HepG2 (cell line): ENCODE measurements around the gene GEMIN4. TPM values are rescaled to one million over a fixed set of nuclear protein-coding genes. Genes with fewer than 3 reads are reported as not detected.

Source experiments
- ATAC-seq: fragments of 200-7000 bp; cut with Tn5 transposase; 3 replicates; pipeline ENCODE4 v1.9.1; 2020; ENCODE audit warnings: mild to moderate bottlenecking, moderate library complexity
- BruUV-seq: library from RNA; stranded (reverse); fragments of 400-500 nt; replicated peaks from 2 replicates; lab custom pipeline; 2021; lab: Mats Ljungman, UMichigan
- CTCF ChIA-PET: fragments of 300-600 bp; formaldehyde crosslinking; extraction: SDS; loops from one replicate; lab custom pipeline; 2021; ENCODE audit warnings: low total read pairs, inconsistent platforms, low intra/inter-chr PET ratio; lab: Yijun Ruan, JAX
- POLR2A ChIA-PET: fragments of 350-600 bp; sonication (Branson Sonifier 250); formaldehyde crosslinking; loops from one replicate; lab custom pipeline; 2020; ENCODE audit warnings: antibody characterized with exemption, inconsistent platforms; lab: Yijun Ruan, JAX
- DNase-seq: peaks from one replicate; pipeline ENCODE4 v3.0.0-alpha.2; 2015; ENCODE audit warnings: low spot score
- FAIRE-seq: peaks from 3 replicates; lab custom pipeline; 2011; peaks lifted over from hg19 to GRCh38; lab: Jason Lieb, UNC
- H2AFZ ChIP-seq: one replicate; pipeline ENCODE4 v1.6.1; 2011; ENCODE audit warnings: low read length, inconsistent platforms
- H3K27ac ChIP-seq: fragments of 300-600 bp; 3 replicates; pipeline ENCODE4 v1.8.0; 2011; ENCODE audit warnings: mixed run types, mild to moderate bottlenecking, mixed read lengths, low read length, inconsistent platforms; ENCODE audit not compliant: insufficient read depth; ENCODE audit errors: extremely low read length
- H3K27me3 ChIP-seq, 2 experiments: fragments of 200-600 bp in 1 of 2; 2 replicates in 1 of 2; 3 replicates in 1 of 2; pipeline versions ENCODE4 v1.6.0 to v1.8.0; 2011; ENCODE audit warnings: low read length in 2 of 2, mild to moderate bottlenecking in 2 of 2, moderate library complexity in 2 of 2, inconsistent platforms in 1 of 2; ENCODE audit not compliant: insufficient read depth in 2 of 2, control insufficient read depth in 1 of 2
- H3K36me3 ChIP-seq, 2 experiments: fragments of 200-600 bp in 1 of 2; replicated peaks in 1 of 2; 2 replicates in 1 of 2; 3 replicates in 1 of 2; pipeline versions ENCODE4 v1.5.1 to v1.8.0; 2011; ENCODE audit warnings: low read length in 2 of 2, inconsistent platforms in 1 of 2; ENCODE audit not compliant: insufficient read depth in 2 of 2, control insufficient read depth in 1 of 2
- H3K4me1 ChIP-seq: 2 replicates; pipeline ENCODE4 v1.5.1; 2012; ENCODE audit warnings: low read length, inconsistent platforms; ENCODE audit not compliant: insufficient read depth
- H3K4me2 ChIP-seq: 2 replicates; pipeline ENCODE4 v1.6.0; 2011; ENCODE audit warnings: low read depth, low read length, inconsistent platforms
- H3K4me3 ChIP-seq, 3 experiments: fragments of 200-600 bp in 1 of 3; sonication (generic), shearing (Covaris generic) in 1 of 3; replicated peaks in 1 of 3; 2 replicates each; pipeline ENCODE4 v1.5.1; 2011 to 2016; ENCODE audit warnings: low read length in 3 of 3, inconsistent platforms in 2 of 3, low read depth in 2 of 3, mild to moderate bottlenecking in 2 of 3, control low read depth in 1 of 3, mixed read lengths in 1 of 3; ENCODE audit not compliant: insufficient read depth in 1 of 3
- H3K79me2 ChIP-seq: one replicate; pipeline ENCODE4 v1.6.1; 2011; ENCODE audit warnings: low read length, inconsistent platforms; ENCODE audit not compliant: insufficient read depth
- H3K9ac ChIP-seq: 2 replicates; pipeline ENCODE4 v1.6.0; 2011; ENCODE audit warnings: mild to moderate bottlenecking, low read depth, low read length, inconsistent platforms; ENCODE audit not compliant: insufficient read depth
- H3K9me3 ChIP-seq: 2 replicates; pipeline ENCODE4 v1.5.1; 2012; ENCODE audit warnings: mild to moderate bottlenecking, low read length
- H4K20me1 ChIP-seq: 2 replicates; pipeline ENCODE4 v1.6.0; 2011; ENCODE audit warnings: inconsistent platforms, mild to moderate bottlenecking, low read length, moderate library complexity; ENCODE audit not compliant: insufficient read depth
- CBX5 ChIP-seq: sonication (generic); formaldehyde crosslinking; IDR thresholded peaks from 2 replicates; pipeline ENCODE4 v1.4.0; 2020; ENCODE audit warnings: missing genetic modification reagents, borderline replicate concordance
- DDIT3 ChIP-seq: sonication (generic); formaldehyde crosslinking; IDR thresholded peaks from 2 replicates; pipeline ENCODE4 v1.4.0; 2020; ENCODE audit warnings: mild to moderate bottlenecking, missing genetic modification reagents
- HOXD1 ChIP-seq: sonication (generic); formaldehyde crosslinking; IDR thresholded peaks from 2 replicates; pipeline ENCODE4 v1.5.0; 2020; ENCODE audit warnings: missing genetic modification reagents
- KLF12 ChIP-seq: sonication (generic); formaldehyde crosslinking; IDR thresholded peaks from 2 replicates; pipeline ENCODE4 v1.4.0; 2020; ENCODE audit warnings: missing genetic modification reagents, borderline replicate concordance
- NR0B2 ChIP-seq: sonication (generic); formaldehyde crosslinking; IDR thresholded peaks from 2 replicates; pipeline ENCODE4 v1.4.0; 2020; ENCODE audit warnings: mild to moderate bottlenecking, missing genetic modification reagents
- SATB2 ChIP-seq: sonication (generic); formaldehyde crosslinking; IDR thresholded peaks from 2 replicates; pipeline ENCODE4 v1.5.0; 2020; ENCODE audit warnings: missing genetic modification reagents
- SRY ChIP-seq: sonication (generic); formaldehyde crosslinking; IDR thresholded peaks from 2 replicates; pipeline ENCODE4 v1.8.0; 2022; ENCODE audit warnings: mild to moderate bottlenecking, missing genetic modification reagents
- ZFP41 ChIP-seq: sonication (generic); formaldehyde crosslinking; IDR thresholded peaks from 2 replicates; pipeline ENCODE4 v1.4.0; 2020; ENCODE audit warnings: mild to moderate bottlenecking, missing genetic modification reagents, borderline replicate concordance
- ZFP90 ChIP-seq: sonication (generic); formaldehyde crosslinking; IDR thresholded peaks from 2 replicates; pipeline ENCODE4 v1.8.0; 2022; ENCODE audit warnings: missing genetic modification reagents, mild to moderate bottlenecking, inconsistent platforms, borderline replicate concordance
- ZMAT3 ChIP-seq: sonication (generic); formaldehyde crosslinking; conservative IDR thresholded peaks from 2 replicates; pipeline ENCODE4 v1.7.0; 2021; ENCODE audit warnings: missing genetic modification reagents
- ZNF136 ChIP-seq: sonication (generic); formaldehyde crosslinking; IDR thresholded peaks from 2 replicates; pipeline ENCODE4 v1.8.1; 2022; ENCODE audit warnings: low read depth, mild to moderate bottlenecking, moderate library complexity, missing genetic modification reagents
- ZNF263 ChIP-seq: sonication (generic); formaldehyde crosslinking; IDR thresholded peaks from 2 replicates; pipeline ENCODE4 v1.4.0; 2020; ENCODE audit warnings: missing genetic modification reagents
- ZNF326 ChIP-seq: sonication (generic); formaldehyde crosslinking; IDR thresholded peaks from 2 replicates; pipeline ENCODE4 v1.4.0; 2020; ENCODE audit warnings: missing genetic modification reagents, borderline replicate concordance
- ZNF350 ChIP-seq: sonication (generic); formaldehyde crosslinking; IDR thresholded peaks from 2 replicates; pipeline ENCODE4 v1.4.0; 2020; ENCODE audit warnings: mild to moderate bottlenecking, low read depth, missing genetic modification reagents, borderline replicate concordance
- ZNF44 ChIP-seq: sonication (generic); formaldehyde crosslinking; IDR thresholded peaks from 2 replicates; pipeline ENCODE4 v1.5.1; 2020; ENCODE audit warnings: mild to moderate bottlenecking, missing genetic modification reagents
- ZNF468 ChIP-seq: sonication (generic); formaldehyde crosslinking; IDR thresholded peaks from 2 replicates; pipeline ENCODE4 v1.8.0; 2022; ENCODE audit warnings: mild to moderate bottlenecking, moderate library complexity, missing genetic modification reagents
- ZNF850 ChIP-seq: sonication (generic); formaldehyde crosslinking; conservative IDR thresholded peaks from 2 replicates; pipeline ENCODE4 v1.9.0; 2021; ENCODE audit warnings: mild to moderate bottlenecking, missing genetic modification reagents
- ZSCAN30 ChIP-seq: sonication (generic); formaldehyde crosslinking; IDR thresholded peaks from 2 replicates; pipeline ENCODE4 v1.5.0; 2020; ENCODE audit warnings: mild to moderate bottlenecking, missing genetic modification reagents
- WGBS: methylation state at CpG from one replicate; pipeline ENCODE4 v1.1.6; 2017; ENCODE audit warnings: low lambda C conversion rate; 5-methylcytosine and 5-hydroxymethylcytosine counted together
- in situ Hi-C: cut with HindIII; loops from 2 replicates; pipeline ENCODE4 v1.10.0; 2017; ENCODE audit warnings: low pct_unique_long_range_greater_than_20kb; ENCODE audit not compliant: extremely low pct_ligation_motif_present
- intact Hi-C: fragments of 100-400 bp; cut with micrococcal nuclease; formaldehyde crosslinking; loops from one replicate; pipeline ENCODE4 v1.10.0; 2022; ENCODE audit not compliant: unreplicated experiment
- polyA plus RNA-seq, 8 experiments: library from polyadenylated mRNA; depleted of rRNA in 3 of 8; stranded (reverse) in 7 of 8; unstranded in 1 of 8; fragments of >200 nt; fragmentation: Illumina TruSeq in 4 of 8; extraction: Trizol in 4 of 8; gene quantifications; 2 replicates each; pipeline versions ENCODE4 v1.2.1 to v1.2.3, GENCODE V29; 2011 to 2016; ENCODE audit warnings: low read depth in 4 of 8, missing spikeins in 1 of 8, mixed read lengths in 1 of 8; ENCODE audit not compliant: insufficient read depth in 1 of 8
- total RNA-seq, 5 experiments: library from RNA; depleted of rRNA; stranded (reverse); fragments of >200 nt; fragmentation: Illumina TruSeq; extraction: Trizol; gene quantifications; 2 replicates each; pipeline ENCODE4 v1.2.3, GENCODE V29; 2016; ENCODE audit warnings: low read depth in 1 of 5
- TF ChIP-seq, protein P1 (sequence below): sonication (generic); formaldehyde crosslinking; conservative IDR thresholded peaks from 2 replicates; pipeline ENCODE4 v1.4.0; 2020; ENCODE audit warnings: missing genetic modification reagents

Gene GEMIN4
- total and polyA plus RNA-seq, 2 of the 13 experiments (the other 11 are each of a cell fraction or from before 2014, with no cell fraction given), result 10.8 to 22.7 TPM

GRCh38 chr17:752620-753219 lies 656 bp upstream of the GEMIN4 start (continued):
- TF ChIP-seq ZNF136 (0 out of 2 replicates have a peak, but pooled peaks have one; percentile 74), DDIT3 (CRISPR knock-in tag) (no peak), ZNF326 (CRISPR knock-in tag) (peak; percentile 23; the same call in 1 of the 2 replicates), NR0B2 (CRISPR knock-in tag) (0 out of 2 replicates have a peak, but pooled peaks have one; percentile 3), ZSCAN30 (CRISPR knock-in tag) (no peak), ZNF44 (CRISPR knock-in tag) (0 out of 2 replicates have a peak, but pooled peaks have one; percentile 15)

DNA sequence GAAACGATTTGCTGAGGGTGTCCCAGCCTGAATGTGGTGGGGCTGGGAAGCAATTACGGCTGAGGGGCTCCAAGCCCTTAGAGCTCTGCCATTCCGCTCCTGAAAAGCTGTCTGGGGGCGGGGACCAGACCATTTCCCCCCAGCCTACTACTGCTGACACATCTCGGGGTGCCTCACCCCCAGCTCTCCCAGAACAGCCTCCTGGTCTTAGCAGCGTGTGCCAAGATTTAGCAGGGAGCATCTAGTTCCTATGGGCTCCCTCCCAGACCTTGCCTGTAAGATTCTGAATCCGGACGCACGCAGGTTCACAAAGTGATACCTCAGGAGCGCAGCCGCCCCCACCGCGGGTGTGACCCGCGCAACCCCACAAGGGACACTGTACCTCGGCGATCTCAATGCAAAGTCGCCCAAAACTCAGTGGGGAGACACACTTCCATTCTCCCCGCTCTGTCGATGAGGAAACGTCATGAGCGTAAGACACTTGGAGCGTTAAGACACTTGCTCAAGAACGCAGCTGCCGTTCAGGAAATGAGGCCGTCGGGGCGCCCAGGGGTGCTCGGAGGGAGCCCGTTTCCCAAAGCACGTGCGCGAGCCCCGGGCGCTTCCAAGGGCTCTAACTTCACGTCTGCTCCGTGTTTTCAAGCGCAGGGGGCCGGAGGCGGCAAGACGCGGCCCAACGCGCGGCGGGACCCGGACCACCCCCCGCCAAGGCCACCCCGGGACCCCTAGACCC lies 629 bp downstream of the GEMIN4 start:
- H3K79me2 ChIP-seq, result peaks cover 26% of the 10 kb centered on the region
- CTCF ChIA-PET, result interaction anchor here (1.4 kb wide), 1 partner anchor 37 kb away, joined by 4 read pairs; the partner anchor contains the start of gene VPS53
- intact Hi-C loops, result no loop called here
- TF ChIP-seq, protein P1, sequence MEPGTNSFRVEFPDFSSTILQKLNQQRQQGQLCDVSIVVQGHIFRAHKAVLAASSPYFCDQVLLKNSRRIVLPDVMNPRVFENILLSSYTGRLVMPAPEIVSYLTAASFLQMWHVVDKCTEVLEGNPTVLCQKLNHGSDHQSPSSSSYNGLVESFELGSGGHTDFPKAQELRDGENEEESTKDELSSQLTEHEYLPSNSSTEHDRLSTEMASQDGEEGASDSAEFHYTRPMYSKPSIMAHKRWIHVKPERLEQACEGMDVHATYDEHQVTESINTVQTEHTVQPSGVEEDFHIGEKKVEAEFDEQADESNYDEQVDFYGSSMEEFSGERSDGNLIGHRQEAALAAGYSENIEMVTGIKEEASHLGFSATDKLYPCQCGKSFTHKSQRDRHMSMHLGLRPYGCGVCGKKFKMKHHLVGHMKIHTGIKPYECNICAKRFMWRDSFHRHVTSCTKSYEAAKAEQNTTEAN (CRISPR knock-in tag), result 0 out of 2 replicates have a peak, but pooled peaks have one; percentile 7
- TF ChIP-seq SATB2, result peak; percentile 7; the same call in 1 of the 2 replicates
- TF ChIP-seq ZNF468 (CRISPR knock-in tag), result 0 out of 2 replicates have a peak, but pooled peaks have one; percentile 18
- 0 out of 2 replicates have a peak, but pooled peaks have one; percentile 35 for TF ChIP-seq KLF12 (CRISPR knock-in tag)
- 0 out of 2 replicates have a peak, but pooled peaks have one; percentile 42 for TF ChIP-seq ZNF850 (CRISPR knock-in tag)
- 0 out of 2 replicates have a peak, but pooled peaks have one; percentile 0 for TF ChIP-seq ZNF350 (CRISPR knock-in tag)
- TF ChIP-seq CBX5 (CRISPR knock-in tag), result no peak
- TF ChIP-seq ZFP90 (CRISPR knock-in tag), result 0 out of 2 replicates have a peak, but pooled peaks have one; percentile 6
- peak; percentile 21; the same call in 1 of the 2 replicates for TF ChIP-seq ZNF263
- 0 out of 2 replicates have a peak, but pooled peaks have one; percentile 8 for TF ChIP-seq ZFP41 (CRISPR knock-in tag)
- TF ChIP-seq ZMAT3, result 0 out of 2 replicates have a peak, but pooled peaks have one; percentile 17
- TF ChIP-seq SRY (CRISPR knock-in tag), result 0 out of 2 replicates have a peak, but pooled peaks have one; percentile 44
- TF ChIP-seq HOXD1 (CRISPR knock-in tag), result peak; percentile 42

More for the DNA sequence above, 629 bp downstream of the GEMIN4 start:
- BruUV-seq, result TSS peak; percentile 52
- POLR2A ChIA-PET, result interaction anchor here (0.5 kb wide), 1 partner anchor 27 kb away, joined by 3 read pairs; no protein-coding TSS in a partner anchor
- WGBS, result 3% methylated on average over 5 of the region's 49 CpGs
- no peaks in the 10 kb centered on the region for H3K27me3 ChIP-seq
- DNase-seq (no peak), ATAC-seq (peak; percentile 28), FAIRE-seq (no peak)
- H3K9ac ChIP-seq, result peak overlapping the region; percentile 90
- peaks cover 10 to 19% of the 10 kb centered on the region in 2 experiments for H3K36me3 ChIP-seq
- no peaks in the 10 kb centered on the region for H4K20me1 ChIP-seq
- no peak overlapping the region for H2AFZ ChIP-seq
- peak overlapping the region; percentile 72 for H3K27ac ChIP-seq
- in situ Hi-C loops, result no loop called here
- H3K9me3 ChIP-seq, result no peaks in the 10 kb centered on the region
- peak overlapping the region; percentile 85 for H3K4me2 ChIP-seq
- H3K4me3 ChIP-seq, result peak overlapping the region; percentile 74 to 84 (median 78)
- peaks cover 26% of the 10 kb centered on the region for H3K4me1 ChIP-seq
